Stimulated activated CD4-positive, alpha-beta T cell treated with anti-CD3 and anti-CD28 coated beads, Interleukin-15, amount 100 ng/mL, for 1 hour (primary cell): ENCODE measurements around the gene PPP1R14B.

Experiments used
- DNase-seq, 2 donors: peaks; one replicate each; pipeline ENCODE4 v3.0.0-alpha.2; 2020; ENCODE audit warnings: low read depth in 1 of 2, low spot score in 1 of 2

Gene PPP1R14B, protein sequence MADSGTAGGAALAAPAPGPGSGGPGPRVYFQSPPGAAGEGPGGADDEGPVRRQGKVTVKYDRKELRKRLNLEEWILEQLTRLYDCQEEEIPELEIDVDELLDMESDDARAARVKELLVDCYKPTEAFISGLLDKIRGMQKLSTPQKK

DNA sequence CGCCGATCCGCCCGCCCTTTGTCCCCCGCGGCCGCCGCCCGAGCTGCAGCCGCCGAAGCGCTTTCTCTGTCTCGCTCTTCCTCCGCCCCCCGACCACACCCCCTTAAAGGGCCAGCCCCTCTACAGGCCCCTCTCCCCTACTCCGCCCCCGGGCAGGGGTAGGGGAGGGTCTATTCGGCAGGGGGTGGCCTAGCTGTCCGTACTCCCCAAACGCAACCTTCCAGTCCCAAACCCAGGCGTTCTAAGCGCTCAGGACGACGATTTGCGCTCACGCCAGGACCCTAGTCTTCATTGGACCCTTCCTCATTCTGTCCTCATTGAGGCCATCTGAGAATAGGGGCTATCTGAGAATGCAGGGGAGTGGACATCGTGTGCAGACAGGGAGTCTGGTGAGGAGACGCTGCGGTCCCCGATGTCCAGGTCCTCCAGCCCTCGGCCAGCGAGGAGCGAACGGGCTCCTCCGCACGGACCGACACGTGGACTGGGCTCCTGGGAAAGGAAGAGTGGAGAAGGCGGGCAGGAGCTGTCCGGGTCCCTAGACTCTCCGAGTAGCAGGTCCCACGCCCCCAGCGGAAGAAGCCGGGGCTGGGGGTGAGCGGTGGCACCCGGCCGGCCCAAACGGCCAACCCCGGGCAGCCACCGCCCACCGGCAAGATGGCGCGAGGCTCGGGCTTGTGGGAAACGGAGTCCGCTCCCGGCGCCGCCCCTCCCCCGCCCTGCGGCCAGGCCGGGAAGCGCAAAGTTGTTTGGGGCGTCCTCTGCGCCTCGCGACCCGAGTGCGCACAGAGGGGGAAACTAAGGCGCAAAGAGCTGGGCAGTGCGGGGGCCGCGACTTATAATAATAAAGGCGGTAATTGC is at the start of gene PPP1R14B:
TSS of gene PPP1R14B (minus strand) at position 73 of the 858 bp plus-strand sequence. CDS start 270 bp downstream, outside the sequence.
- peak; percentile 56 to 77 for DNase-seq

DNA sequence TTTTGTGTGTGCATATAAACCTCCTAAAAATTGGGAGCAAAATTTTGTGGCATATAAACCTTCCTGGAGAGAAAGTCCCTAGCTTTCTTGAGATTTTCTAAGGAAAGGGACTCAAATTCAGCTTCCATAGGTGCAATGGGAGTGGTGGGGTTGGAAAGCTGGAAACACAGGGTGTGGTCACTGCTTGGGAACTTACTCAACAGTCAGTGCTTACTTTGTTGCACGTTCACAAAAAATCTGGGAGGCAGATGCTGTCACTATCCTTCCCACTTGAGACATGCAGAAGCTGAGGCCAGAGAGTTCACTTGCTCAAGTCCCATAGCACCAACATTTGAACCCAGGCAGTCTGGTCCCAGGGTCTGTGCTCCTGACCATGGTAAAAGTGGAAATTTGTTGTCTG is 49.5 kb upstream of the PPP1R14B start:
- no peak for DNase-seq

DNA sequence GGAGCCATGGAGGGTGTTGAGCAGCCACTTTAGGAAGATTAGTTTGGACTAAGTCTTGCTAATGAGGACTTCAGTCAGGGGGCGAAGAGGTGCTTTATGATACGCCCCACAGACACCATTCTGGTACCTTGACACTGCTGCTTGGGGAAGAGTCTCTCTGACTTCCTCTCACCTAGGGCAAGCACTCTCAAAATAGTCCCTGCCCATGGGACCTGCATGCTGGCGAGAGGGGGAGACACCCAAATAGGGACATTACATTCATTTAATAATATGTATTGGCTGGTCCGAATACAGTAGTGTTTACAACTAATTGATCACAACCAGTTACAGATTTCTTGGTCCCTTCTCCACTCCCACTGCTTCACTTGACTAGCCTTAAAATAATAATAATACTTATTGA is 49.0 kb upstream of the PPP1R14B start:
- no peak for DNase-seq

DNA sequence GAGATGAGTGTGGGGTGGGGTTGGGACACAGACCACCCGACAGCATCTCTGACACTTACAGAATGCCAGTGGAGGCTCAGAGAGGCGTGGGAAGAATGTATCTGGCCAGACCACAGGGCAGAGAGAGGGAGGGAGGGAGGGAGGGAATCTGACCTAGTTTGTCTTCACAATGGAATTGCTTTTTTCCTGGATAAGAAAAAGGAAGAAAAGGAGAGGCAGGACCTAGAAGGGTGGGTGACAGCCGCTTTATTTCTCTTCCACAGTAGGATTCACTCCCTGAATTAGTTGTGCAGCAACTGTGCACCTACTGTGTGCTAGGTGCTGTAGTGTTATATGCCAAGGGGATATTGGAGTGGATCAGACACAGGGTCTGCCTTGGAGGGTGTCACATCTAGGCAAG is 48.0 kb upstream of the PPP1R14B start:
- DNase-seq, result no peak

DNA sequence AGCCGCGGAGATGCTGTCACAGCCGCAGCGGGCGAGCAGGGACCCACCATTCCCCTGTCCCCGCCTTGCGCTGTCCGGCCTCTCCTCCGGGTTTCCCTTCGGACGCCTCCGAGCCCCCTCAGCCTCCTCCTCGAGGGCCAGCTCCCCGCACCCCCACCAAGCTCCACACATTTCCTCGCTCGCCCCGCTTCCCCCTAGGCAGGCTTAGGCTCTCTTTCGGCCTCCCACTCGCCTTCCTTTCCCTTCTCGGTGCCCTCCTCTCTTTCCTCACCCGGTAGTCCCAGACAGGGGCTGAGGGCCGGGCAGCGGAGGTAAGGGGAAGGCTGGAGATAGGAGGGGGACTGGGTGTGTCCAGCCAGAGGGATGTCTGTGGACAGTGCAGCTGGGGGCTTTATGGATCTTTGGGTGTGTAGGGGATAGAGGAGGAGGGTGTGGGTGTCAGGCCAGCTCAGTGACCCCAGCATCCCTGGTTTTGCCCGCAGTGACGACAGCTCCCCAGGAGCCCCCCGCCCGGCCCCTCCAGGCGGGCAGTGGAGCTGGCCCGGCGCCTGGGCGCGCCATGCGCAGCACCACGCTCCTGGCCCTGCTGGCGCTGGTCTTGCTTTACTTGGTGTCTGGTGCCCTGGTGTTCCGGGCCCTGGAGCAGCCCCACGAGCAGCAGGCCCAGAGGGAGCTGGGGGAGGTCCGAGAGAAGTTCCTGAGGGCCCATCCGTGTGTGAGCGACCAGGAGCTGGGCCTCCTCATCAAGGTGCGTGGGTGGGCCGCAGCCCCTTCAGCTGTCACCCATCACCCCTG is 45.9 kb upstream of the PPP1R14B start:
- DNase-seq, result no peak

DNA sequence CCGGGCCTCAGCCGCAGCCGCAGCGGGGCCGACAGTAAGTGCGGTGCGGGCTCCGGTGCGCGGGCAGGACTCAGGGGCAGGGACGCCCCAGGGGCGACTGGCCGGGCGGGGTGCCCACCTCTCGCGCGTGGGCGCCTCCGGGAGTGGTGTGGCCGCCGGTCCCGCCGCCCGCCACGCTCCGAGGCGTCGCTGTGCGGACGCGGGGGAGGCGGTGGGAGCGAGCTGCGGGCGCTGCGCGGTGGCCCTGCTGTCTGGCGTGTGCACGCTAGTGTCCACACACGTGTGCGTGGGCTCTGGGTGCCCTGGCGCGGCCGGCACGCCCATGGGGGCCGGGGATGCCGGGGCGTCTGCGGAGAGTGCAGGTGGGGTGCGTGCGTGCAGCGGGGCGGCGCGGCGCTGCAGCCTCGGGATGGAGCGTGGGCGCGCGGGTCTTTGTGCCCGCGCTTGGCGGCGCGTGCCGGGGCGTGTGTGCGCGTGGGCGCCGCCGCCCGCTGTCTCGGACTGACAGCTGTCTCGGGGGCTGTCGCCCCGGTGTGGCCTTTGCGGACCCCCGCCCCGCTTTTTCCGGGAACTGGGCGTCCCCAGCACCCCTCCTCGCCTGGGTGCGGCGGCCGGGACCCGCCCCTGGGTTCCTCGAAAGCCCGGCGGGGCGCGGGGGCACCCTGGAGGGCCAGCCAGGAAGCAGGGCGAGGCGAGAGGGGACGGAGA is 45.2 kb upstream of the PPP1R14B start:
- DNase-seq, result no peak

DNA sequence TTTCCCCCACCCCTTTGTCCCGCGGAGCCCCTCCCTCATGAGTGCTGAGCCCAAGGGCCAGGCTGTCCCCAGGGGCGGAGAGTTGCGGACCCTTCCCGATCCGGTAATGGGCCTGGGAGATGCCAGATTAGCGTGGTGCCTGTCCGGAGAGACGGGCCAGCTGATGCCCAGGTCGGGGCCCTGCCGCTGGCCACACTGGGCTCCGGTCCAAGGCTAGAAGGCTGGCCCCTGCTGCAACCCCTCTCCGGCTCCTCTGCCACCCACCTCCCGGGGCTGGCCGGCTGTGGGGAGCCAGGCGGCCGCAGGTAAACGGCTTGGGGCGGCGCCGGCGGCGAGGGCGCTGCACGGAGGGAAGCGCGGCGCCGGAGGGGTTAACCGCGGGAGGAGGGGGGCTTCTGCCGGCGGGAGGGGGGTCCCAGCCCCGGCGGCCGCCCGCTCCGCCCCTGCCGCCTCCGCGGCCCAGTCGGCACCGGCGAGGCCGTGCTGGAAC is 44.6 kb upstream of the PPP1R14B start, which contains the start of gene KCNK4:
TSS of gene KCNK4 (plus strand) at position 41 of the 490 bp plus-strand sequence. CDS start 1,717 bp downstream, outside the sequence.
- no peak for DNase-seq

DNA sequence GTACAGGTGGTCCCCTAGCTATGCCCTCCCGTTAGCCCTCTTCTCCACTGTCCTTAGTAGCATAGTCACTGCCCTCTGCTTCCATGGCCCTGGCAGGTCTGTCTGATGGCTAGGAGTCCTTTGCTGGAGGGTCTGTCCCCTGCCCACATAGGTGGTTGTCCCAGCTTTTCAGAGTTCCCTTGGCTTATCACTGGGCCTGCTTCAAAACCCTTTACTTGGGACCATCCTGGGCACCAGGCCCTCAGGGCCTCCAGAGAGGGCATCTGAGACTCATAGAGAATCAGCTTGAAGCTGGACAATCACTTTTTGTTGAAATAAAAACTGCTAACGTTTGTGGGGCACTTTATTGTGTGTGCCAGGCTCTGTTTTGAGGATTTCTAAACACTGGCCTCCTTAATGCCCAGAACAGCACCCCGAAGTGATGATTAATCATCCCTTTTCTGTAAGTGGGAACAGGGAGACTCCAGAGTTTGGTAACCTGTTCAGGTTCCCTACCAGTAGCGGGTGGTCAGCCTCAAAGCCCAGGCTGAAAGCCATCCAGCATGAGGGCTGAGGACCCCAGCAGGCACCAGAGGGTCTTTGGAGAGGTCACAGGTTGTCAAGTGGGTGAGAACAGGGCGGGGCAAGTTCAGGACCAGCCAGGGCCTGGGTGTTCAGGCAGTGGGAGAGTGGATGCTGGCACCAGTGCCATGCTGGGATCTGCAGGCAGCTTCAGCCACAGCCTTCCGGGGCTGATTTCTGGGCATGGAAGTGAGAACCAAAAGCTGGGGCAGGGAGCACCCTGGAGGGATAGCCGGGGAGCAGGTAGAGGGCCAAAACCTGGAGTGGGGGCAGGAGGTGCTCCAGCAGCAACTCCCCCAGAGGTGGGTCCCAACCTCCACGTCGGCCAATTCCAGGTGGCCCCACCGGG is 43.9 kb upstream of the PPP1R14B start:
- no peak for DNase-seq

DNA sequence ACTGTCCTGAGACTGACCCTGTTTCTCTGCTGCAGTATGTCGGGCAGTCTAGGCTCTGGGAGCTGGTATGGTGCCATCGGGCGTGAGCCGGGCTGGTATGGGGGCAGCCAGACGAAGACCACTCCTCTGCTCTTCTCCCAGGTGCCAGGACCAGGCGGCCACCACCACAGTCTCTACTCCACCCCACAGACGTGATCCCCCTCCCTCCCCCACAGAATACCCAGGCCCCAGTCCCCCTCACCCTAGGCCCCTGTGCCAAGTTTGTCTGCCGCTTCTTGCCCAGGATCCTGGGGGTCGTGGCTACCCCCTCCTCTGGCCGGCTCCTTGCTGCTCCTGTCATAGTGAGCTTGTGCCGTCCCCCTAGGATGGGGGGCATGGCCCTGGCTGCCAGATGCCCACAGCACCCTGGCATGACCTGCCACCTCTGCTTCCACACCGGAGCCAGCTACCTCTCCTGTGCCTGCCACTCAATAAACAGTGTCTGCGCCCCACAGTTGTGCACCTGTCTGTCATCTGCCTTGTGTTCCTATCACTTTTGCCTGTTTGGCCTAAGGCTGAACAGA is 42.3 kb upstream of the PPP1R14B start:
- DNase-seq, result no peak

DNA sequence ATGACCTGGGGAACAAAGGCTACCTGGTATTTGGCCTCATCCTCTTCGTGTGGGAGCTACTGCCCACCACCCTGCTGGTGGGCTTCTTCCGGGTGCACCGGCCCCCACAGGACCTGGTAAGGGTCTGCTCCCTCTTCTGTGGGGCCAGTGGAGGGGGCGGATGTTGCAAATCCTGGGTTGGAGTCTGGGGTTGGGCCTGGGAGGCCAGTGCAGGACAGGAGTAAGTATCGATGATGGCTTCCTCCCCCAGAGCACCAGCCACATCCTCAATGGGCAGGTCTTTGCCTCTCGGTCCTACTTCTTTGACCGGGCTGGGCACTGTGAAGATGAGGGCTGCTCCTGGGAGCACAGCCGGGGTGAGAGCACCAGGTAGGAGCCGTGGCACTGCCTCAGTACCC is 41.6 kb upstream of the PPP1R14B start:
- no peak for DNase-seq

DNA sequence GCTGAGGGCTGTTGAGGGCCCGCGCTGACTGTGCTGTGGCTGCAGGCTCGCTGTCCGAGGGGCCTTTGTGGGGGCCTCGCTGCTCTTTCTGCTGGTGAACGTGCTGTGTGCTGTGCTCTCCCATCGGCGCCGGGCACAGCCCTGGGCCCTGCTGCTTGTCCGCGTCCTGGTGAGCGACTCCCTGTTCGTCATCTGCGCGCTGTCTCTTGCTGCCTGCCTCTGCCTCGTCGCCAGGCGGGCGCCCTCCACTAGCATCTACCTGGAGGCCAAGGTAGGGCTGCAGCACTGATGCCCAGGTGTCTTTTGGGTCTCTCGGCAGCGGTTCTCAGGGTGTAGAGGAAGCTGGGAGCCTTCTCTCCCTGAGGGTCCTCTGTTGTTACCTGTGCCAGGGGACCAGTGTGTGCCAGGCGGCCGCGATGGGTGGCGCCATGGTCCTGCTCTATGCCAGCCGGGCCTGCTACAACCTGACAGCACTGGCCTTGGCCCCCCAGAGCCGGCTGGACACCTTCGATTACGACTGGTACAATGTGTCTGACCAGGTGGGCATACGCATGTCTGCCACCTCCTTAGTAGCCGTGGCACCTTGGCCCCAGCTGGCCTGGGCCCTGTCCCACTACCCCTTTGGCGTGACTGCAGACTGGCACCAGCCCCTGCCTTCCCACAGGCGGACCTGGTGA is 41.1 kb upstream of the PPP1R14B start:
- DNase-seq, result no peak

DNA sequence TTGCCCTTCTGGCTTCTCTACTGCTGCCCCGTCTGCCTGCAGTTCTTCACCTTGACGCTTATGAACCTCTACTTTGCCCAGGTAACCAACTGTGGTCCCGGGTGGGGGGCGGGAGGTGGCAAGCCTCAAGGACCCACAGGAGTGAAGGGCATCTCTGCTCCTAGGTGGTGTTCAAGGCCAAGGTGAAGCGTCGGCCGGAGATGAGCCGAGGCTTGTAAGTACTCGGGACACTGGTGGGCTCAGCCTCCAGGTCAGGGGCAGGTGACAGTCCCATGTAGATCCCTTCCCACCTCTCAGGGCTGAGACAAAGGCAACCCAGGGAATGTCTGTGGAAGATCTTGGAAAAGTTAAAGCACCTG is 40.0 kb upstream of the PPP1R14B start:
- no peak for DNase-seq

DNA sequence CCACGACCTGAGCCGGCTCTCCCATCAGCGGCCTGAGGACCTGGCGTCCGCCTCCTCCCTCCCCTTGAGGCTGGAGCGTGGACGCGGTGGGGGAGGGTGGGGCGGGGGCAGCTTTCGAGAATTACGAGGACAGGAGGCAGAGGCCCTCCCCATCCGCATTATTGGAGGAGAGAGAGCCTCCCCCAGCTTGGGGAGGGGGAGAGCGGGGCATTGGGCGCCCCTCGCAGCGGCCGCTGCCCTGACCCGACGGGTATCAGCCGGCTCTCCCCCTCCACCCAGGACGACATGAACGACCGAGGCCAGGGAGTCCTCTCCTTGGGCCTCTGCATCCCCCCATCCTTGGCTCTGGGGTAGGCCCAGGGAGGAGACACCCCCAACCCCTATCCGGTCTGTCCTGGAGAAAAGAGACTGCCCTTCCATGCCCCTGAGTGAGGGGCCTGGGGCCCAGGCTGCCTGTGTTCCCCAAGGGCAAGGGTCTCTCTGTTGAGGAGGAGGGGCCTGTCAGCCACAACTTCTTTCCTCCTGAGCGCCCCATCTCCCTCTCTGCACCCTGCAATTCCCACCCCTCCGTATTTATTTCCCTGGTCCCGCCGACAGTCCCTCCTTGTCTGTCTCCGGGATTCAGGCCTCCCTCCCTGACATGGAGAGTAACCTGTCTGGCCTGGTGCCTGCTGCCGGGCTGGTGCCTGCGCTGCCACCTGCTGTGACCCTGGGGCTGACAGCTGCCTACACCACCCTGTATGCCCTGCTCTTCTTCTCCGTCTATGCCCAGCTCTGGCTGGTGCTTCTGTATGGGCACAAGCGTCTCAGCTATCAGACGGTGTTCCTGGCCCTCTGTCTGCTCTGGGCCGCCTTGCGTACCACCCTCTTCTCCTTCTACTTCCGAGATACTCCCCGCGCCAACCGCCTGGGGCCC is 39.4 kb upstream of the PPP1R14B start:
- no peak for DNase-seq

DNA sequence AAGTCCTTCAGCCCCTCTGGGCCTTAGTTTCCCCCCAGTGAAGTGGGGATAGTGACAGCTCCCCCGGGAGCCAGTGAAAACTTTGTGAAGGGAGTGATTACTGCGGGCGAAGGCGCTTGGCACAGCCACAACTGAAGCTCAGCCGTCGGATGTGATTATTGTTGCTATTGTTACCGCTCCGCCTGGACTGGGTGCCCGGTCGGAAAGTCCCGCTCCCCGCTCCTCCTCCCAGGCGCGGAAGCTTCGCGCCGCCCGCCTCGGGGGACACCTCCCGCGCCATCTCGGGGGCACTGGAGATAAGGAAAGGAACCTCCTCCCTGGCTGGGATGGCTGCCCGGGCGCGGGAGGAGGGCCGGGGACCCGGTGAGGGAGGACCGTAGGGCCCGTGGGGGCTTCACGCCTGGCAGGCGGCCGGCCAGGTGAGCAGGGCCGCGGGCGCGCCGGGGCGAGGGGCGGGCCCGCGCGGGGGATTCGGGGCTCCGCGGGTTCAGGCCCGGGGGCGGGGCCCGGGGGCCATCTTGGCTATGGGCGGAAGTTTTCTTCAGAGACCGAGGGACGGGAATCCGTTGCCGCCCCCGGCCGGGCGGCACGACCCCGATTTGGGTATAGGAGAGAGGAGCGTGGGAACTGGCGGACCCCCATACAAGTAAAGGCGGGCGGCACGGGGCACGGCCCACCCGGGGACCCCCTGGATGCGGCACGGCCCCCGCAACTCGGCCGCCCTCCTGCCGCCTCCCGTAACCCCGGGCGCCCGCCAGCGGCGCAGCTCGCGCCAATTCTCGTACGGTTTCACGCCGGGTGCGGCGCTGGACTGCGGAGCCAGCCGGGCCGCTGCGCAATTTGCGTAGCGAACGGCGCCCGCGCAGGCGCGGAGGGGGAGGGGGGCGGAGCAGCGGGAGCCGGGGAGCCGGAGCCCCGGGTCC is 38.5 kb upstream of the PPP1R14B start, which contains the start of gene GPR137:
TSS of gene GPR137 (plus strand) at position 887 of the 923 bp plus-strand sequence. CDS start 677 bp downstream, outside the sequence.
- DNase-seq, result peak; percentile 90 to 91

DNA sequence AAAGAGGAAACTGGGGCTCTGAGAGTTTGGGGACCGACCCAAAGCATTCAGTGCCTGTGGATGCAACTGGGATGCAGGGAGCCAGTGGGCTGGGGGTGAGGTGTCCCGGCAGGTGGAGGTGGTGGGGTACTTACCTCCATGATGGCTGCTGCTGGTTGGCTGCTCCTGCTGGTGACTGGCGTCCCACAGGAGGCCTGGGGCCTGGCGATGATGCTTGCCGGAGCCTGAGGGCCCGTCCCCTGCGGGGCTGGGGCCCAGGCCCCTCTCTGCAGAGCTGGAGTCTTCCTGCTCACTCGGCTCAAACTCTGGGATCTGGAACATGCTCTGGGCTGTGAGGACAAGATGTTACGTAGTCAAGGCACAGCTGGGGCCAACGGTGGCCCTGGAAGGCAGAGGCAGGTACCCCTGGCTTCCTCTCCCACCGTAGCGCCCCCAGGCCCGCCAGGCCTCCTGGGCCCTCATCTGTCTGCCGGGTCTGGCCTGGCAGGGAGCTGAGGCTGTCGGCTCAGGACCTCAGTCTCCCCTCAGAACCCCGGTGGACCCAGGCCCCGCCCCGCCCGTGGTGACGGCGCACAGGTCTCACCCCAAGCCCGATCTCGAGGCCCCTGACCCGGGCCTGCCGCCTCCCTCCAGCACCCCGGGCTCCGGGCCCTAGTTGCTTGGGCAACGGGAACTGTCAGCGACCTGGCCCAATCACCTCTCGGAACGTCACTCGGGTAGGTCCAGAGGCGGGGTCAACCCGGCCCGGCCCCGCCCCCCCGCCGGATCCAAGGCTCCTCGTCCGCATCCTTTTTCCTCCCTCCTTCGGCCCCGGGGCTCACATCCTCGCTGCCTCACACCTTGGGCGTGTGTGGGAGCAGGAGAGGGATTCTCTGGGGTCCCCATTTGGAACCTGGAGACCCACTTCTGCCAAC is 37.6 kb upstream of the PPP1R14B start, which contains the start of gene BAD:
TSS of gene BAD (minus strand) at position 618 of the 914 bp plus-strand sequence. CDS start at position 321, 297 bp downstream.
- peak; percentile 84 to 89 for DNase-seq

DNA sequence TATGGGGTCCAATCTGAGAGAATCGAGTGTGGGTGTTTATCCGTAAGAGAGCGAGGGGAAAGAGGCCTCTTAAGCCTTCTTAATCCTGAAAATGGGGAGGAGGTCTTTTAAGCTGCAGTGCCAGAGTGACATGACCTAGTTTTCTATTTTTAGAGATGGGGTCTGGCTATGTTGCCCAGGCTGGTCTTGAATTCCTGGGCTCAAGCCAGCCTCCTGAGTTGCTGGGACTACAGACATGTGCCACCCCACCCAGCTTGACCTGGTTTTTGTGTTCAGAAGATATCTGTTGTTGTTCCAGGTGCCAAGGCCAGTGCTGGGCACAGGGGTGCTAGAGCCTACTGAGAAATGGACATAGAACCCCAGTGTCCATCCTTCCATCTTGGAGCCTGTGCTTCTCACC is 36.3 kb upstream of the PPP1R14B start:
- no peak for DNase-seq
